ENCODE measurements around the gene HELLS. TPM values are rescaled to one million over a fixed set of nuclear protein-coding genes. Genes with fewer than 3 reads are reported as not detected.

The HELLS gene
- total RNA-seq, 4 donors from 2014 or later: 1.8 to 8.5 (median 7.9) TPM

DNA sequence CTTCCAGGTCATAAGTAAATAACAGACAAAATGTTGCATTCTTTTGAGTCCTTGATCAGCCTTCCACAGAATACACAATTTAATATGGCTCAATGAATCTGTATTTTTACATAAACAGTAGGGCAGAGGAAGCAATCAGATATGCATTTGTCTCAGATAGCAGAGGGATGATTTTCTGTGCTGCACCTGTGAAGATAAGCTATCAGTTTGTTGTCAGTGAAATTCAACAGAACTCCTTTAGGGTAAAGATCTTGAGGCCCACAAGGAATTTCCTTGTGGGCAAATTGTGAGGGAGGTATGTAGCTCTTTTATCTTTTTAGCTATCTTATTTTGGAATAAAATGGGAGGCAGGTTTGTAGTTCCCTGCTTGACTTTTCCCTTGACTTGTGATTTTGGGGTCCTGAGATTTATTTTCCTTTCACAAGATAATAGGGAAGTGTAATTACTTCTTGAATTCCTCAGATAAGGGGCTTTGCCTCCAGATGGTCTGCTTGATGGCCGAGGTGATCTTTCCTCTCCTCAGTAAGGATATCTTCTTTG lies 77.1 kb downstream of the HELLS start:
- TF ChIP-seq CTCF (IDR thresholded peaks at IDR 0.05; ENCODE audit: low read depth): no peak

GRCh38 chr10:94623572-94623971 lies 78.0 kb downstream of the HELLS start:
- TF ChIP-seq CTCF (IDR thresholded peaks at IDR 0.05; ENCODE audit: low read depth): no peak

- TF ChIP-seq CTCF (IDR thresholded peaks at IDR 0.05; ENCODE audit: low read depth): no peak
These were observed 80.9 kb downstream of the HELLS start for GRCh38 chr10:94626476-94626875.

- TF ChIP-seq CTCF (IDR thresholded peaks at IDR 0.05; ENCODE audit: low read depth): no peak
These were observed 81.9 kb downstream of the HELLS start for GRCh38 chr10:94627511-94627910.

GRCh38 chr10:94630017-94630688 lies 84.6 kb downstream of the HELLS start:
- TF ChIP-seq CTCF (IDR thresholded peaks at IDR 0.05; ENCODE audit: low read depth): no peak

DNA sequence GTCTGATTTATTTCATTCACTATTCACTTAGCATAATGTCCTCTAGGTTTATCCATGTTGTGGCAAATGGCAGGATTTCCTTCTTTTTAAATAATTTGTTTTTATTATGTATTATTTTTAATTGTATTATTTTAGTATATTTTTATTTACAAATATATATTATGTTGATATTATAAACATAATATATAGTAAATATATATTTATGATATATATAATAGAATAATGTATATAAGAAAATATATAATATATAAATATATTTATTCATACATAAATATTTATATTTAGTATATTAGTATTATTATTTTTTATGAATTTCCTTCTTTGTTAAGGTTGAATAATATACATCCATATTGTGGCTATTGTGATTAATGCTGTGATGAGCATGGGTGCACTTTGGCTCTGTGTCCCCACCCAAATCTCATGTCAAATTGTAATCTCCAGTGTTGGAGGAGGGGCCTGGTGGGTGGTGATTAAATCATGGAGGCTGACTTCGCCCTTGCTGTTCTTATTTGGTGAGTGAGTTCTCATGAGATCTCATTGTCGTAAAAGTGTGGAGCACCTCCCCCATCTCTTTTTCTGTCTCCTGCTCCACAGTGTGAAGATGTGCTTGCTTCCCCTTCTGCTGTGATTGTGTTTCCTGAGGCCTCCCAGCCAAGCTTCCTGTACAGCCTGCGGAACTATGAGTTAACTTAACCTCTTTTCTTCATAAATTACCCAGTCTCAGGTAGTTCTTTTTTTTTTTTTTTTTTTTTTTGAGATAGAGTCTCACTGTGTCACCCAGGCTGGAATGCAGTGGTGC lies 85.7 kb downstream of the HELLS start:
- no peak for TF ChIP-seq CTCF (IDR thresholded peaks at IDR 0.05; ENCODE audit: low read depth)

GRCh38 chr10:94632954-94633353 lies 87.4 kb downstream of the HELLS start:
- TF ChIP-seq CTCF (IDR thresholded peaks at IDR 0.05; ENCODE audit: low read depth): no peak

Measured in subcutaneous adipose tissue (tissue), 4 donors.